ACC112 (cell line): ENCODE measurements around the gene SMARCAD1.
A peak's percentile ranks its signal among the peaks of the same experiment; 100 is the strongest.

Experiments used
- H2AFZ ChIP-seq: fragments of 200-600 bp; sonication (generic); one replicate; pipeline ENCODE4 v1.6.0; 2017; ENCODE audit warnings: antibody characterized with exemption, low read length; ENCODE audit not compliant: unreplicated experiment
- H3K27ac ChIP-seq: fragments of 200-600 bp; sonication (generic); 2 replicates; pipeline ENCODE4 v1.5.1; 2014; ENCODE audit warnings: low read depth, mild to moderate bottlenecking, antibody characterized with exemption, low read length, moderate library complexity
- H3K27me3 ChIP-seq: fragments of 200-600 bp; sonication (generic); 2 replicates; pipeline ENCODE4 v1.6.1; 2014; ENCODE audit warnings: mild to moderate bottlenecking, antibody characterized with exemption, low read length, moderate library complexity, mixed read lengths; ENCODE audit not compliant: insufficient read depth
- H3K36me3 ChIP-seq: fragments of 200-600 bp; sonication (generic); 2 replicates; pipeline ENCODE4 v1.6.1; 2016; ENCODE audit warnings: mild to moderate bottlenecking, antibody characterized with exemption, low read length, moderate library complexity, mixed read lengths; ENCODE audit not compliant: insufficient read depth
- H3K4me1 ChIP-seq: fragments of 200-600 bp; sonication (generic); one replicate; pipeline ENCODE4 v1.6.1; 2016; ENCODE audit warnings: low read length, mixed read lengths; ENCODE audit not compliant: insufficient read depth, unreplicated experiment, control insufficient read depth
- H3K4me3 ChIP-seq: fragments of 200-600 bp; sonication (generic); 2 replicates; pipeline ENCODE4 v1.5.1; 2014; ENCODE audit warnings: mild to moderate bottlenecking, low read depth, low read length
- H3K79me2 ChIP-seq: fragments of 200-600 bp; sonication (generic); one replicate; pipeline ENCODE4 v1.6.0; 2016; ENCODE audit warnings: low read length; ENCODE audit not compliant: control insufficient read depth, unreplicated experiment, insufficient read depth

SMARCAD1 gene

DNA sequence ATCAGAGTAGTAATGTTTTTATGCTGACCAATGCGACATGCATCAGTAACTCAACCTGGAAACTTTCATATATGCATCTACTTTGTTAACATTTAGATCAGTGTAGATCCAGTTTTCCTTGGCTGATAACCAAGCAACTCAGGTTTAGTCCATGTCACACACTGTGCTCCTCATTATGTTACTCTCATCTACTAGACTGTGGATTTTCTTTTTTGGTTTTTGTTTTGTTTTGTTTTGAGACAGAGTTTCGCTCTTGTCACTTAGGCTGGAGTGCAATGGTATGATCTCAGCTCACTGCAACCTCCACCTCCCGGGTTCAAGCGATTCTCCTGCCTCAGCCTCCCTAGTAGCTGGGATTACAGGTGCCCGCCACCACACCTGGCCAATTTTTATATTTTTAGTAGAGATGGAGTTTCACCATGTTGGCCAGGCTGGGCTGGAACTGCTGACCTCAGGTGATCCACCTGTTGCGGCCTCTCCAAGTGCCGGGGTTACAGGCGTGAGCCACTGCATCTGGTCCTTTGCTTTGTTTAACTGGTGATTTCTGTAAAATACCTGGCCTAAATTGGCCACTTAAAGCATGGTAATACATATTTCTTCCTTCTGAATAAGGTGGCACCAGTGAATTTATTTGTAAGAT is 48.6 kb downstream of the SMARCAD1 start:
- no peaks in the 10 kb centered on the region for H3K79me2 ChIP-seq
- H3K36me3 ChIP-seq: peaks cover 6% of the 10 kb centered on the region
- no peaks in the 10 kb centered on the region for H3K4me1 ChIP-seq
- no peak overlapping the region for H3K4me3 ChIP-seq
- H3K27ac ChIP-seq: no peak overlapping the region
- H3K27me3 ChIP-seq: no peaks in the 10 kb centered on the region
- H2AFZ ChIP-seq: no peak overlapping the region

DNA sequence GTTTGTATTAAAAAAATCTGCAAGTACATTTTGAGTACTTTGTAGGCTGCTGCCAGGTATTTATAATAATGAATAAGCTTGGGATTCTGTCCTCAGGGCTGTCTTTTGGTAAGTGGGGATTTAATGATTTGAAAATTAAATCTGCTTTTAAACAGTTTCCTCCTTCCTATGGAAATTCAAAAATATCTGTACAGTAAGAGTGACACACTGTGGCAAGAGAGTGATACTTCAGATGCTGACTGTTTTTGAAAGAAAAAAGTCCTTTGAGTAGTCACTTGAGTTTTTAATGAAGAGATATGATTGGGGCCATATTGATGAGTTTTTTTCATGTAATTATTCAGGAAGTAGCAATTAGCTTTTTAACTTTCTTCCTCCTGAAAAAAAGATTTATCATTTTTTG is 49.2 kb downstream of the SMARCAD1 start:
- Histone ChIP-seq H3K79me2 (no peaks in the 10 kb centered on the region), H3K27ac (no peak overlapping the region), H3K4me1 (no peaks in the 10 kb centered on the region), H3K4me3 (no peak overlapping the region), H3K36me3 (peaks cover 7% of the 10 kb centered on the region), H3K27me3 (no peaks in the 10 kb centered on the region), H2AFZ (no peak overlapping the region)

DNA sequence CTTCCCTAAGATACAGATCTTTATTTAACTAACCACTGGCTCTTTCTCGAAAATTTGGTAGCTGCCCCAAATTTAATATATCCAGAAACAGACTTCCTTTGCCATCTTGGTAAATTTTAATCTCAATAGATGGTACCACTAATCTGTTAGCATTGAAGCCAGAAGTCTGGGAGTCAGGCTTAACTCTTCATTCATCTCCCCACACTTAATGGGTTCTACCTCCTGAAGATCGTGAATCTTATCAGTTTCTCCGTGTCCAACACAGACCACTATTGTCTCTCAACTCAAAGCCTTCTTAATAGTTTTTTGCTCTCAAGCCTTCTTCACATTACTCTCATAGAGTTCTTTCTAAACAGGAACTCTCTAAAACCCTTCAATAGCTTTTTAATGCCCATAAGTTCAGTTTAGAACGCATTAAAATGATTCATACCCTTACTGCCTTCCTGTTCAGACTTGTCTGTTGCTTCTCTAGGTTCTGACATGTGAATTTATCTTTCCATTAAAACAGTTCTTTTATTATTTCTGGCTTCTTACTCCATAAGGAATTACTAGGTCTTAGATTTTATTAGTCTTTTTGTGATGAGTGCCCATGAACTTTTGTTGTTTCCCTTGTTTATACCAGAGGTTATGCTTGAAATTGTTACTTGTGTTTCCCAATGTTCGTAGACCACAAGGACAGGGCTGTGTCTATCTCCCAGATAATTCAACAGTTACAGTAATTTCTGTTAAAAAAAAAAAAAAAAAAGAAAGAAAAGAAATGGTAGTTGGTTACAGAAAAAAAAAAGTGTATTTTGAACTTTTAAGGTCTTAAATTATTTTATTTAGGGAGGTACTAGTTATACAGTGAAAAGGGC is 54.7 kb downstream of the SMARCAD1 start:
- H3K4me1 ChIP-seq: no peaks in the 10 kb centered on the region
- H3K27me3 ChIP-seq: no peaks in the 10 kb centered on the region
- peaks cover 7% of the 10 kb centered on the region; the same call in 1 of the 2 replicates for H3K36me3 ChIP-seq
- no peaks in the 10 kb centered on the region for H3K79me2 ChIP-seq
- H3K27ac ChIP-seq: no peak overlapping the region
- no peak overlapping the region for H2AFZ ChIP-seq
- H3K4me3 ChIP-seq: no peak overlapping the region

DNA sequence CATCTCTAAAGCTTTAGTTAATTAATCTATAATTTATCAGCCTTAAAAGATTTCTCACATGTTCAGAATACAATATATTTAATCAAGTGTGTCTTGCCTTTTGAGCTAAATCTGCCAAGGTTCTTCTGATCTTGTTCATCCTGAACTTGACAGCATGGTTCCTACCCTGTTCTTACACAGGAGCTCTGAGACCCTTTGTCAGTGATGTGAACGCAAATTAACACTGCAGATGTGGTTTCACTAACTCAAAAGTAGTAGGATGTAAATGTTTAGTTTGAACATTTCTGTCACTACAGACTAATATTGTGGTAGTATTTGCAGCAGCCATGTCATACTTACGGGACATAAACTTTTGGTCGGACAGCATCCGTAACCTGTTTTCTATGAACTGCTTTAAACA is 59.4 kb downstream of the SMARCAD1 start:
- Histone ChIP-seq H3K27ac (no peak overlapping the region), H3K79me2 (no peaks in the 10 kb centered on the region), H3K4me1 (no peaks in the 10 kb centered on the region), H2AFZ (no peak overlapping the region), H3K4me3 (no peak overlapping the region), H3K27me3 (no peaks in the 10 kb centered on the region), H3K36me3 (peaks cover 6% of the 10 kb centered on the region; the same call in 1 of the 2 replicates)

DNA sequence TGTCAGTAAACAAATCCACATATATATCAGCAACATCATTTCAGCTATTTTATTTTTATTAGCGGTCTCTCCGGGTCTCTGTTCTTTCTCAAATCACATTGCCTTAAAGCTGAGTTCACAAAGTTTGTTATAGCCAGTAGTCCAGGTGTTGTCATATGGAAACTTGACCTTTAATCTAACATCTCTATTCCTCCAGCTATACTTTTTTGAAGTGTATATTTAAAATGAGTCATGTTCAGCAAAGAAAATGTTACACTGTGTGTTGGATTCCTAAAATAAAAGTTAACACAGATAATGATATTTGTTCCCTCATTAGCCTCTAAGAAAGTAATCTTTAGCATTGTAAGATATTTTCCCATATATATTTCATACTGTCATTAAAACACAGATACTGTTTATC is 63.6 kb downstream of the SMARCAD1 start:
- Histone ChIP-seq H3K27ac (no peak overlapping the region), H2AFZ (no peak overlapping the region), H3K27me3 (no peaks in the 10 kb centered on the region), H3K4me1 (peaks cover 5% of the 10 kb centered on the region), H3K36me3 (peaks cover 6% of the 10 kb centered on the region; the same call in 1 of the 2 replicates), H3K4me3 (no peak overlapping the region), H3K79me2 (no peaks in the 10 kb centered on the region)

DNA sequence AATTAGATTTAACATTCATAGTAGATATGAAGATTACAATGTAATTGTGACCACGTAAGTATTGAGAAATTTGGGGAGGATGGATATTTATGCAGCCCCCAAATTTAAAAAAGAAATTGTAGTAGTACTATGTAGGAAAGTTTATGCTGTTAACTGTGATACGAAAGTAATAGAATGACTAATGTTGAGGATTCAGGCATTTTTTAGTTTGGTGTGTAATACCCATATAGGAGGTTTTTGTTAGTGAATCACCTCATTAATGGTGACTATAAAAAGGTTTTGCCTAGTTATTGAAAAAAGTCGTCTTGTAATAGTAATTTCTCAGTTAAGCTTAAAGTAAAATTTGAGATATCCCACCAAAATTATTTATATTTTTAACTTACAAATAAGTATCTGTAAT is 67.2 kb downstream of the SMARCAD1 start:
- Histone ChIP-seq H3K4me1 (peaks cover 5% of the 10 kb centered on the region), H3K27me3 (no peaks in the 10 kb centered on the region), H2AFZ (no peak overlapping the region), H3K4me3 (no peak overlapping the region), H3K27ac (peak overlapping the region; percentile 44), H3K36me3 (peaks cover 39% of the 10 kb centered on the region), H3K79me2 (no peaks in the 10 kb centered on the region)

DNA sequence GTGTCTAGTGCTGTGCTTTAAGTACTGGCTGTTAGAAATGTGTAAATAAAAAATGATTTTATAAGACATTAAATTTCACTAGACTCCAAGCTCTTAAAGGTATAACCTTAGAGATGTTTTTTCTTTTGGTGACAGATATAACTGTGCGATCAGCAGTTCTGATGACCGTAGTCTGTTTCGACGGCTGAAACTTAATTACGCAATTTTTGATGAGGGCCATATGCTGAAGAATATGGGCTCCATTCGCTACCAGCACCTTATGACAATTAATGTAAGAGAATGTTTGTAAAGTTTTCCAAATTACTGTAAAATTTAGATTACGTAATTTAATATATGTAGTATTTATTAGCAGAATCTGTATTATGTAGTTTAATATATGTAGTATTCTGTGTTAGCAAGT is 68.5 kb downstream of the SMARCAD1 start:
- no peak overlapping the region for H3K27ac ChIP-seq
- no peak overlapping the region for H3K4me3 ChIP-seq
- H3K79me2 ChIP-seq: no peaks in the 10 kb centered on the region
- H2AFZ ChIP-seq: no peak overlapping the region
- H3K36me3 ChIP-seq: peaks cover 47% of the 10 kb centered on the region
- H3K4me1 ChIP-seq: peaks cover 5% of the 10 kb centered on the region
- H3K27me3 ChIP-seq: no peaks in the 10 kb centered on the region

DNA sequence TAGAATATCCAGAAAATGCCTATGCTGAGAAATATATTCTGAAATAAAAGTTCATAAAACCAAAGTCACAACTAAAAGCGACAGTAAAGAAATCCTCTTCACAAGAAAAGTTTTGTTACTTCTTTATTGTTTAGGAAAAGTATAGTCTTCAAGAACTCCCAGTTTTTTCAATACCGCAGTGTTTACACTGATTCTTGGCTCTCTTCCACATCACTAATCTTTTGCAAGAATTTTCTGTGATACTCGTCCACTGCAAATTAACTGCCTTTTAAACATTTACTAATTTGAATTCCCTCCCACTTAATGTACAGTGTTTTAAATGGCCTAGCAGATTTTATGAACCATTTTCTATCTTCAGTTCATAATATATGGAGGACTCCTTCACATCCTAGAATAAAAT is 69.9 kb downstream of the SMARCAD1 start:
- Histone ChIP-seq H3K27ac (no peak overlapping the region), H2AFZ (no peak overlapping the region), H3K79me2 (no peaks in the 10 kb centered on the region), H3K27me3 (no peaks in the 10 kb centered on the region), H3K4me3 (no peak overlapping the region), H3K36me3 (peaks cover 50% of the 10 kb centered on the region), H3K4me1 (peaks cover 5% of the 10 kb centered on the region)

DNA sequence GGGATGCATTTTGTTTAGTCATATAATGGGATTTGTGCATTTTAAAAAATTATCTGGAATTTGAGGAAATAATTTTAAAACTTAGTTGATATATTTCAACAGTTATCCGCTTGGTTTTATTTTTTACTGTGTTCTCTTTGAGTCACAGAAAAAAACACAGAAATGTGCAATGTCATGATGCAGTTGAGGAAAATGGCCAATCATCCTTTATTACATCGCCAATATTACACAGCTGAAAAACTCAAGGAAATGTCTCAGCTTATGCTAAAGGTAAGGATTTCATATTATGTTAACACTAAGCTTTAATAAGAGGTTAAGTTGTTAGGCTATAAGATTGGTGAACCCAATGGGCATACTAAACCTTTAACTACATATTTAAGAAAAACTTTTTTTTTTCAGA is 71.1 kb downstream of the SMARCAD1 start:
- H3K27ac ChIP-seq: no peak overlapping the region
- H2AFZ ChIP-seq: no peak overlapping the region
- no peaks in the 10 kb centered on the region for H3K27me3 ChIP-seq
- peaks cover 59% of the 10 kb centered on the region for H3K36me3 ChIP-seq
- H3K4me3 ChIP-seq: no peak overlapping the region
- no peaks in the 10 kb centered on the region for H3K79me2 ChIP-seq
- peaks cover 5% of the 10 kb centered on the region for H3K4me1 ChIP-seq

DNA sequence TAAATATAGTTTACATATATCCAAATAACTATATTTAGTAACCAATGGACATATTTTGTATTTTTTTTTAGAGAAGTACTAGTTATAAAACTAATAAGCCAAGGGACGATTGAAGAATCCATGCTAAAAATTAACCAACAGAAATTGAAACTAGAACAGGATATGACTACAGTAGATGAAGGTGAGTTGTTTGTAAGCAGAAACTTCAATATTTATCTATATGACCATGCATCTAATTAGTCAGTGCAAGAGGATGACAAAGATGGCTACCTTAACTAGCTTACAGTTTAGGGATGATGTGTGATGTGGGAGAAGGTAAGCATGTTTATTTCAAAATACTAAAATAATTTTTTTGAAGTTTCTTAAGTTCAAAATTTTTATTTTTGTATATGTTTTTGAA is 77.2 kb downstream of the SMARCAD1 start:
- Histone ChIP-seq H2AFZ (no peak overlapping the region), H3K27me3 (no peaks in the 10 kb centered on the region), H3K4me3 (no peak overlapping the region), H3K4me1 (no peaks in the 10 kb centered on the region), H3K36me3 (peaks cover 26% of the 10 kb centered on the region), H3K79me2 (no peaks in the 10 kb centered on the region), H3K27ac (no peak overlapping the region)

DNA sequence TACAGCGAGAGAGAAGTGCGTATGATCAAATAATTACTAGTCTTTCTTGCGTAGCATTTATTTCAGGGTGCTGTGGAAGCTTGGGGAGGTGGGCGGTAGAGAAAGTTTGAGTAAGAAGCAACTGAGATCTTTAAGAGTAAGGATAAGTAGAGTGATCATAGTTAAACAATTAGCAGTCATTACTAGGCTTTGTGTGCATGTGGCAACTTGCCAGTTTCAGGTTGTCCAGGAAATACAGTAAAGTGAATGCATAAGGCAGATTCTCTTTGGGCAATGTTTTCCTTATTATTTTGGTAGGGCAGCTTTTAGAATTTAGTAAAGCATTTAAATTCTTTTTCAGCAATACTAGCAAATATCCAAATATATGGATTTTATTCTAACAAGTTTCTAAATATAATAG is 78.0 kb downstream of the SMARCAD1 start:
- Histone ChIP-seq H3K4me3 (no peak overlapping the region), H3K4me1 (no peaks in the 10 kb centered on the region), H3K27ac (no peak overlapping the region), H3K36me3 (peaks cover 23% of the 10 kb centered on the region), H3K79me2 (no peaks in the 10 kb centered on the region), H3K27me3 (no peaks in the 10 kb centered on the region), H2AFZ (no peak overlapping the region)
